ENCODE results near the gene OGN. TPM values are rescaled to one million over a fixed set of nuclear protein-coding genes. Genes with fewer than 3 reads are reported as not detected.

The OGN gene
- total and polyA plus RNA-seq, 2 experiments from 2014 or later, result 16.7 to 43.5 TPM

DNA sequence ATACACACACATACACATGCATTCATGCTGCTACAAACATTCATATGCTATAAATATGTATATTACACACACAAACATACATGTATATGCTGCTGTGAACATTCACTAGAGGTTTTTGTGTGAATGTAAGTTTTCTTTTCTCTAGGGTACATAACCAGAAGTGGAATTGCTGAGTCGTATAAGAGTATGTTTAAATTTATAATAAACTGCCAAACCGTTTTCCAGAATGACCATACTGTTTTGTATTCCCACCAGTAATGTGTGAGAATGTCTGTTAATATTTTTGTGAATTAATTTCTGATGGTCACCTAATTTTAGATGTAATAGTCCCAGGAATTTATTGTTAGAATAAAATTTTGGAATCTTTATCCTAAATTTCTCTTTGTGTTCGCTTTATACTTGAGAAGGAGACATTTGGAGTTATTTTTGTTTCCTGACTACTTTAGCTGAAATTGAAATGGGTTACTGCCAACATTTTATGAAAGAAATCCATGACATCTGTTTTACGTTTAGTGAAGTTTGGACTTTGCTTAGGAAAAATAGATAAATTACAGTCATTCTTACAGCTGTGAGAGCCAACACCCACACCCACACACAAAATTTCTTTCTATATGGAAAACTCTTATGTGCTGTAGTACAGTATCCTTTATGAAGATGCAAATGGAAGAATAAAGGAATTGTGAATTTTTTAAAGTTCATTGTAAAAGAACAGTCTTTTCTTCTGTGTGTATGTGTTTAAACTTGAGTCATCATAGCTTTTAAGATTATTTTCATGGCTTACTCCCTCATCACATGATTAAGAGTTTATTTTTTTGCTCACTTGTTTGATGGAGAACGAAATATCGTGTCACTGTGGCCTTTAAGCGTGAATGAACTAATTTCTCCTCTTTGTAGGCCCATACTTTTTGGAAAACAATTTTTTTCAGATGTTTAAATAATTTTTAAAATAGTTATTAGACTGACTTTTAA lies 54.3 kb downstream of the OGN start:
- Histone ChIP-seq H3K36me3 (replicated peaks; ENCODE audit: insufficient read depth, low read depth) (no peaks in the 10 kb centered on the region), H3K4me2 (peak overlapping the region; percentile 4), H3K27me3 (no peaks in the 10 kb centered on the region), H3K27ac (peak overlapping the region; percentile 86), H3K4me1 (ENCODE audit: insufficient read depth) (peaks cover 10% of the 10 kb centered on the region), H3K9me2 (replicated peaks; ENCODE audit: insufficient read depth) (no peaks in the 10 kb centered on the region), H4K20me1 (ENCODE audit: insufficient read depth, poor library complexity, severe bottlenecking) (no peaks in the 10 kb centered on the region), H3K9me3 (ENCODE audit: low read depth) (no peaks in the 10 kb centered on the region), H3K79me2 (no peaks in the 10 kb centered on the region), H3K4me3 (no peak overlapping the region), H2AFZ (no peak overlapping the region)
- DNase-seq (ENCODE audit: low spot score), result peak; percentile 17
- 61% methylated on average over 7 of the region's 7 CpGs for WGBS (ENCODE audit: low lambda C conversion rate, missing lambda C conversion rate)
- no peak for TF ChIP-seq EZH2 (IDR thresholded peaks at IDR 0.05; ENCODE audit: borderline replicate concordance)
- TF ChIP-seq, protein P1, sequence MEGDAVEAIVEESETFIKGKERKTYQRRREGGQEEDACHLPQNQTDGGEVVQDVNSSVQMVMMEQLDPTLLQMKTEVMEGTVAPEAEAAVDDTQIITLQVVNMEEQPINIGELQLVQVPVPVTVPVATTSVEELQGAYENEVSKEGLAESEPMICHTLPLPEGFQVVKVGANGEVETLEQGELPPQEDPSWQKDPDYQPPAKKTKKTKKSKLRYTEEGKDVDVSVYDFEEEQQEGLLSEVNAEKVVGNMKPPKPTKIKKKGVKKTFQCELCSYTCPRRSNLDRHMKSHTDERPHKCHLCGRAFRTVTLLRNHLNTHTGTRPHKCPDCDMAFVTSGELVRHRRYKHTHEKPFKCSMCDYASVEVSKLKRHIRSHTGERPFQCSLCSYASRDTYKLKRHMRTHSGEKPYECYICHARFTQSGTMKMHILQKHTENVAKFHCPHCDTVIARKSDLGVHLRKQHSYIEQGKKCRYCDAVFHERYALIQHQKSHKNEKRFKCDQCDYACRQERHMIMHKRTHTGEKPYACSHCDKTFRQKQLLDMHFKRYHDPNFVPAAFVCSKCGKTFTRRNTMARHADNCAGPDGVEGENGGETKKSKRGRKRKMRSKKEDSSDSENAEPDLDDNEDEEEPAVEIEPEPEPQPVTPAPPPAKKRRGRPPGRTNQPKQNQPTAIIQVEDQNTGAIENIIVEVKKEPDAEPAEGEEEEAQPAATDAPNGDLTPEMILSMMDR (IDR thresholded peaks at IDR 0.05; ENCODE audit: poor library complexity), result no peak
- TF ChIP-seq EZH2phosphoT487 (IDR thresholded peaks at IDR 0.05; ENCODE audit: low read depth, severe bottlenecking, unreplicated experiment), result no peak

DNA sequence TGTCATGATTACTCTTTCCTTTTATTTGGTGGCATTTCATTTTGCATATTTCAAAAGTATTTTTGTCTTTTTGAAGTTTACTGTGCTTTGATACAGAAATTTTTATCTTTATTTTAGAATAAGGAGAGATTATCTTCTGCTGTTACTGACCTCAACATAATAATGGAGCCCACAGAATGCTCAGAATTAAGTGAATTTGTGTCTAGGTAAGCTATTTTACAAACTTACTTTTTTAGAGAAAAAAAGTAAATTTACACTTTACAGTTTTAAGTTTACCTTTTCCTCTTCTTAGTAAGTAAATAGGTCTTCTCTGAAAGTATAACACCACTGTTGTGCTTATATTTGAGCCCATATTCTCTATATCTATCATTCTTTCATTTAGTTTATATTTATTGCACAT lies 58.8 kb downstream of the OGN start:
- H3K4me3 ChIP-seq, result no peak overlapping the region
- no peak overlapping the region for H3K4me2 ChIP-seq
- no peaks in the 10 kb centered on the region for H4K20me1 ChIP-seq (ENCODE audit: insufficient read depth, poor library complexity, severe bottlenecking)
- H3K36me3 ChIP-seq (replicated peaks; ENCODE audit: insufficient read depth, low read depth), result no peaks in the 10 kb centered on the region
- H3K79me2 ChIP-seq, result no peaks in the 10 kb centered on the region
- no peaks in the 10 kb centered on the region for H3K9me3 ChIP-seq (ENCODE audit: low read depth)
- no peak overlapping the region for H3K27ac ChIP-seq
- H3K9me2 ChIP-seq (replicated peaks; ENCODE audit: insufficient read depth), result no peaks in the 10 kb centered on the region
- H3K27me3 ChIP-seq, result no peaks in the 10 kb centered on the region
- TF ChIP-seq EZH2 (IDR thresholded peaks at IDR 0.05; ENCODE audit: borderline replicate concordance), result no peak
- TF ChIP-seq EZH2phosphoT487 (IDR thresholded peaks at IDR 0.05; ENCODE audit: low read depth, severe bottlenecking, unreplicated experiment), result no peak
- TF ChIP-seq, protein P1 (IDR thresholded peaks at IDR 0.05; ENCODE audit: poor library complexity), result no peak
- no peak overlapping the region for H2AFZ ChIP-seq
- no peak for DNase-seq (ENCODE audit: low spot score)
- peaks cover 4% of the 10 kb centered on the region for H3K4me1 ChIP-seq (ENCODE audit: insufficient read depth)

DNA sequence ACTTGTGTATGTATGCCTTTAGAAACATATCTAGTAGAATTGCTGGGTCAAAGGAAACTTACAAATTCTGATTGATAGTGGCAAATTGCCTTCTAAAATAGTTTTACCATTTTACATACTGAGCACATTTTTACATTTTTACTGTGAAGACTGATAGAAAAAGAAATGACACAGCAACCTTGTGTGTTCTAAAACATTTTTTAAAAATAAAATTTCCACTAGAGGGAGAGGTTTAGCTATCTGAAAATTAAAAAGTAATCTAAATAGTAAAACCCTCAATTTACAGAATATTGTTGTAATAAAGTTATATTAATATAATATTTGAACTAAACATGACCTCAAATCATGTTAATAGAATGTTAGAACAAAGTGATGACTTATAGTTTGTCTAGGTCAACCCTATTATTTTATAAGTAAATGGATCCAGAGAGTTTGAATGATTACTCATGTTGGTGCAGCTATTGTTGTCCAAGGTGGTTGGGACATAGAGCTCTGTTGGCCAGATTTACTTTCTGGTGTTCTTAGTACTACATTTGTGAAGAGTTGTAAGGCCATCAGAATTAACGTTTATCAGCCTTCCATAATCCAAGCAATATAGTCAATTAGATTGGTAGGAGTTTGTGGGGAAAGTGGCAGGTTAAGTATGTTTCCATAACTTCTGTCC lies 61.4 kb downstream of the OGN start:
- Histone ChIP-seq H3K36me3 (replicated peaks; ENCODE audit: insufficient read depth, low read depth) (no peaks in the 10 kb centered on the region), H4K20me1 (ENCODE audit: insufficient read depth, poor library complexity, severe bottlenecking) (no peaks in the 10 kb centered on the region), H3K27me3 (no peaks in the 10 kb centered on the region), H3K79me2 (no peaks in the 10 kb centered on the region), H3K4me3 (no peak overlapping the region), H2AFZ (no peak overlapping the region), H3K9me2 (replicated peaks; ENCODE audit: insufficient read depth) (no peaks in the 10 kb centered on the region), H3K27ac (no peak overlapping the region), H3K4me2 (no peak overlapping the region), H3K4me1 (ENCODE audit: insufficient read depth) (no peaks in the 10 kb centered on the region), H3K9me3 (ENCODE audit: low read depth) (no peaks in the 10 kb centered on the region)
- no peak for DNase-seq (ENCODE audit: low spot score)
- TF ChIP-seq EZH2phosphoT487 (IDR thresholded peaks at IDR 0.05; ENCODE audit: low read depth, severe bottlenecking, unreplicated experiment), result no peak
- TF ChIP-seq, protein P1 (IDR thresholded peaks at IDR 0.05; ENCODE audit: poor library complexity), result peak; percentile 48
- TF ChIP-seq EZH2 (IDR thresholded peaks at IDR 0.05; ENCODE audit: borderline replicate concordance), result no peak
- WGBS (ENCODE audit: low lambda C conversion rate, missing lambda C conversion rate), result 76% methylated on average over 1 of the region's 1 CpG
